GM12891 (cell line): ENCODE results near the gene KCNMA1.

Source experiments
- DNase-seq: peaks from one replicate; pipeline ENCODE4 v3.0.0; 2011; ENCODE audit warnings: low spot score; ENCODE audit not compliant: insufficient read length
- FAIRE-seq: peaks from 2 replicates; lab custom pipeline; 2011; peaks lifted over from hg19 to GRCh38; lab: Jason Lieb, UNC
- PAX5 ChIP-seq: IDR thresholded peaks from 2 replicates; pipeline ENCODE4 v1.6.1; 2011; ENCODE audit warnings: low read length, moderate library complexity, mild to moderate bottlenecking; ENCODE audit not compliant: insufficient read depth, severe bottlenecking
- POLR2A ChIP-seq: IDR thresholded peaks from 2 replicates; pipeline ENCODE4 v1.6.1; 2011; ENCODE audit warnings: low read depth, low read length, control low read depth
- POLR2AphosphoS5 ChIP-seq: IDR thresholded peaks from 2 replicates; pipeline ENCODE4 v1.6.1; 2011; ENCODE audit warnings: low read depth, low read length, control low read depth
- POU2F2 ChIP-seq: IDR thresholded peaks from 2 replicates; pipeline ENCODE4 v1.6.1; 2011; ENCODE audit warnings: low read depth, mild to moderate bottlenecking, control low read depth, low read length, moderate library complexity
- SPI1 ChIP-seq: IDR thresholded peaks from 2 replicates; pipeline ENCODE4 v1.6.1; 2011; ENCODE audit warnings: low read depth, low read length, control low read depth
- TAF1 ChIP-seq: IDR thresholded peaks from 2 replicates; pipeline ENCODE4 v1.6.1; 2011; ENCODE audit warnings: low read depth, low read length, control low read depth

KCNMA1 gene

GRCh38 chr10:76962851-76963250 is 674.8 kb downstream of the KCNMA1 start:
- TF ChIP-seq POLR2AphosphoS5 (no peak), PAX5 (no peak), POLR2A (no peak), TAF1 (no peak), POU2F2 (no peak), SPI1 (no peak)
- FAIRE-seq = no peak
- DNase-seq = no peak

- DNase-seq = no peak
- TF ChIP-seq PAX5 (no peak), POU2F2 (no peak), POLR2AphosphoS5 (no peak), TAF1 (no peak), POLR2A (no peak)
- FAIRE-seq = no peak
Measured at GRCh38 chr10:76961841-76962240, 675.8 kb downstream of the KCNMA1 start.

- no peak for FAIRE-seq
- TF ChIP-seq TAF1 (no peak), POLR2A (no peak), POLR2AphosphoS5 (no peak), SPI1 (no peak), POU2F2 (no peak), PAX5 (no peak)
Measured at GRCh38 chr10:76959111-76959510, 678.5 kb downstream of the KCNMA1 start.

GRCh38 chr10:76954838-76955237 is 682.8 kb downstream of the KCNMA1 start:
- FAIRE-seq = no peak
- no peak for TF ChIP-seq PAX5
- no peak for TF ChIP-seq TAF1
- no peak for TF ChIP-seq POLR2AphosphoS5
- no peak for TF ChIP-seq POLR2A
- no peak for DNase-seq

More at GRCh38 chr10:76959111-76959510, 678.5 kb downstream of the KCNMA1 start:
- no peak for DNase-seq

- no peak for TF ChIP-seq POLR2AphosphoS5
- TF ChIP-seq PAX5 = no peak
- no peak for TF ChIP-seq POLR2A
- no peak for TF ChIP-seq POU2F2
- no peak for TF ChIP-seq SPI1
- TF ChIP-seq TAF1 = no peak
- DNase-seq (no peak), FAIRE-seq (no peak)
Measured at GRCh38 chr10:76950354-76950753, 687.3 kb downstream of the KCNMA1 start.

GRCh38 chr10:76946270-76946669 is 691.3 kb downstream of the KCNMA1 start:
- no peak for FAIRE-seq

GRCh38 chr10:76945166-76945565 is 692.4 kb downstream of the KCNMA1 start:
- TF ChIP-seq PAX5 (no peak), POLR2AphosphoS5 (no peak), POU2F2 (no peak), SPI1 (no peak), TAF1 (no peak), POLR2A (no peak)
- no peak for FAIRE-seq

More at GRCh38 chr10:76946270-76946669, 691.3 kb downstream of the KCNMA1 start:
- TF ChIP-seq POLR2AphosphoS5 = no peak
- TF ChIP-seq TAF1 = no peak
- no peak for TF ChIP-seq SPI1
- TF ChIP-seq PAX5 = no peak
- no peak for TF ChIP-seq POLR2A
- no peak for TF ChIP-seq POU2F2
- DNase-seq = no peak

GRCh38 chr10:76944640-76945039 is 693.0 kb downstream of the KCNMA1 start:
- DNase-seq (no peak), FAIRE-seq (no peak)
- TF ChIP-seq POLR2AphosphoS5 (no peak), POLR2A (no peak), PAX5 (no peak), TAF1 (no peak), SPI1 (no peak), POU2F2 (no peak)

More at GRCh38 chr10:76945166-76945565, 692.4 kb downstream of the KCNMA1 start:
- no peak for DNase-seq

GRCh38 chr10:76942628-76943416 is 694.8 kb downstream of the KCNMA1 start:
- FAIRE-seq (no peak), DNase-seq (no peak)
- TF ChIP-seq PAX5 = no peak
- TF ChIP-seq POLR2AphosphoS5 = no peak
- no peak for TF ChIP-seq SPI1
- TF ChIP-seq POLR2A = no peak
- no peak for TF ChIP-seq TAF1
- no peak for TF ChIP-seq POU2F2

- DNase-seq (no peak), FAIRE-seq (no peak)
- TF ChIP-seq TAF1 = no peak
- TF ChIP-seq PAX5 = no peak
- TF ChIP-seq POLR2AphosphoS5 = no peak
- no peak for TF ChIP-seq POU2F2
- TF ChIP-seq SPI1 = no peak
- no peak for TF ChIP-seq POLR2A
Measured at GRCh38 chr10:76939933-76940468, 697.6 kb downstream of the KCNMA1 start.
